GM19452 (cell line): ENCODE results near the gene CTIF.

ENCODE experiments used
- ATAC-seq: cut with Tn5 transposase; IDR thresholded peaks from one replicate; pipeline ENCODE4 v1.9.1; 2021; ENCODE audit not compliant: unreplicated experiment

CTIF gene

DNA sequence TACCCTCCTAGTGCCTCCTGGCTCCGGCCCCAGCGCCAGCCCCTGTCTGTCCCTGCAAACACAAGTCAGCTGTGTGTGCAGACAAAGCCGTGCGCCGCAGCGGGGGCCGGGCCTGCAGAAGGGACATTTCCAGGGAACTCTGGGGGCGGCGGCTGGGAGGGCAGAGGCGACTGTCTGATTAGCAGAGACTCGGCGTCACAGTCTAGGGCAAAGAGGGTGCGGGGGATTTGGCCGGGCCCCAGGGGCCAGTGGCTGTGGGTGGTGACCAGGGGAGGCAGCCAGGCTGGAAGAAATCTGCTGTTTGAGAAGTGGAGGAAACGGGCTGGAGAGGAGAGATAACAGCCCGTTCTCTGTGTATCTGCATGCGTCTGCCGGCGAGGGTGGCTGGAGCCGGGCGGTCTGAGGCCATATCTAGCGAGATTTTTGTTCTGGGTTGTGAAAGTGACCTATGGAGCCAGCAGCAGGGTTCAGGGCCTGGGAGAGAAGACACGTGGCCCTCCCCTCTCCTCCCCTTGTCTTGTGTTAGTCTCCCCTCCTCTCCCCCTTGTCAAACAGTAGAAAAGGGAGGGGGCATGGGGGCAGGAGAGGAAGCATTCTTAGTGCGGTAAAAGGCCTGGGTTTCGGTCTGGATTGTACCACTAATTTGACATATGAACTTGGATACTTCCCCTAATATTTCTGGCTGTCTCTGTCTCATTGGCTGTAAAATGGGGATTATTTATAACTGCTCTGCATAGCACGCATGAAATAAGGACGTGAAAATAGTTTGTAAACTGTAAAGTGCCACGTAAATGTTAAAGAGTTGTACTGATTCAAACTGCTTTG is 242.5 kb downstream of the CTIF start:
- no peak for ATAC-seq

DNA sequence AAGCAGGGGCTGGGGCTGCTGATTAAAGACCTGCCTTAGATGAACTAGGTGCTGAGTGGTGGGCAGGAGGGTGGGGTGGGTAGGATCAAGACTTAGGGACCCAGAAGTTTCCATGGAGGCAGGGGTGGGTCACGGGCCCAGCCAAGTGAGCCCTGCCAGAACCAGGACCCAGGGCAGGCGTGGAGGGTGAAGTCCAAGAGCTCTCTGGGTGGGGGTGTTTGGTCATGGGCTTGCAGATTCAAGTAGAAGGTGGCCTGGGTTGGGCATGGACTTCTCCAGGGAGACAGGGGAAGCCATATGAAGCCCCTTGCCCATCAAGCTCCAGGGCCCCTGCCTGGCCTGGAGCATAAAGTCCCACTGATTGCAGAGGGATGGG is 243.1 kb downstream of the CTIF start:
- ATAC-seq, result no peak

DNA sequence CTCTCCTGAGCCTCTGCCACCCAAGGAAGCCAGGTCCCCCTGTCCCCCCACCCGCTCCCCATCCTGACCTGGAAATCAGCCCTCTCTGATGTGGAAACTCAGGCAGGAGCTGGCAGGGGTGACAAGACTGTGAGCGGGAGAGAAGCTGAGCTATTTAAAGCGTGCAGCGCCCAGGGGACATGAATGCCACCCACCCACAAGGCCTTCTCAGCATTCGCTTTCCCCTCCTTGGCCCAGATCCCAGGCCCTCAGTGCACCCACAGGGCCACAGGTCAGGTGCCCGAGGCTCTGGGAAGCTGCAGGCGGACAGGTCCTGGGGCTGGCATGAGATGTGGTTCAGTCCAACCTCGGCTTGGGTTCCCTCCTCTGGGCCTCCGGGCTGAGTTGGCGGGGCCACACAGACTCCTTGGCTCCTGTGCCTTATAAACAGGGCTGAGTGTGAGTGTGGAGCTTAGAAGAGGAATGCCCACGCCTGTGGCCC is 243.6 kb downstream of the CTIF start:
- no peak for ATAC-seq

DNA sequence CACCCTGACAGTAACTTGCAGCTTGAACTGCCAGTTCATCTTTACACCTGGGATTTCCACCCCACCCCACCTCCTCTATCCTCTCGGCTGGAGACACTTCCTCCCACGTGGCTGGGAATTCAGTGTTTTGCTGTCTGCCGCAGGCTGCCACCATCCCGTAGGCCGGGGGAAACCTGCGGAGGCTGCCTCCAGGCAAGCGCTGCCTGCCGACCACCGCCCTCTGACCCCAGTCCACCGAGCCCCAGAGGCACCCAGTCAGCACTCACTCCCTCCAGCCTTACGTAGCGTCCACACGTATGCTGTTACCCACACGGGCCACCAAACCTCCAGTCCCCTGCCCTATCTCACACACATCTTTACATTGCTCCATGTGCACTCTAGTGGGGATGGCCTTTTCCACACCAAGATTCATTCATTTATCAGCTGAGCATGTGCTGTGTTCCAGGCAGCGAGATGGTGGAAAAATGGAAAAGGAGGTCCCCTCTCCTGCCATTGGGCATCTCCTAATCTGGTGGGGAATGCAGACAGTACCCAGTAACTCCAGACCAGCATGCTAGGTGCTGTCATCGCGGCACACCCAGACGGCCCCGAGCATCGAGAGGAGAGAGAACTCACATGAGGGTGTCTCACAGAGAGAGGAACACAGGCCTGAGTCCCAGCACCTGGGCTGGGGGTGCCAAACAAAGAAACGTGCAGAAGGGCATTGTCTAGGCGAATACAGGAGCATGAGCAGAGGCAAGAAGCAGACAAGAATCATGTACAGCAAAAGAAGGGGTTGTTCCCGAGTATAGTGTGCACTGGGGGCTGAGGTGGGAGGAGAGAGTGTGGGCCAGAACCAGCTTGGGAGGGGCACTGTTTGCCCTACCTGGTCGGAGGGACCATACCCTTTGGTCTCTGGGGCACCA is 245.0 kb downstream of the CTIF start:
- no peak for ATAC-seq

DNA sequence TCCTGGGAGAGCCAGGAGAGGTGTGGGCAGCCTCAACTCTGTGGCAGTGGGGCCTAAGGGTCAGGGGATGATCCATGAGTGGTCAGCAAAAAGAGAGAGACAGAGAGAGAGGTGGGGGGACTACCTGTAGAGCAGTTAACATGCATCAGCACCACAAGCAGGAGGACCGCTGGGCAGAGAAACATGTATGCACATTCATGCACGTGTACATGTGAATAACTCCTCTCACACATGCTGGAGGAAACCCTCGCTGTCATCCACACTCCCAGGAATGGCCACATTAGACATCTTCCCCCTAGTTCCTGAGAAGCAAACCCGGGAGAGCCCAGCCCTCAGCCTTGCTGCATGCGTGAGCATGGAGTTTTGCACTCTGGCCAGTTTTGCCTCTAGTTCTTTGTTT is 245.8 kb downstream of the CTIF start:
- ATAC-seq, result peak; percentile 35

DNA sequence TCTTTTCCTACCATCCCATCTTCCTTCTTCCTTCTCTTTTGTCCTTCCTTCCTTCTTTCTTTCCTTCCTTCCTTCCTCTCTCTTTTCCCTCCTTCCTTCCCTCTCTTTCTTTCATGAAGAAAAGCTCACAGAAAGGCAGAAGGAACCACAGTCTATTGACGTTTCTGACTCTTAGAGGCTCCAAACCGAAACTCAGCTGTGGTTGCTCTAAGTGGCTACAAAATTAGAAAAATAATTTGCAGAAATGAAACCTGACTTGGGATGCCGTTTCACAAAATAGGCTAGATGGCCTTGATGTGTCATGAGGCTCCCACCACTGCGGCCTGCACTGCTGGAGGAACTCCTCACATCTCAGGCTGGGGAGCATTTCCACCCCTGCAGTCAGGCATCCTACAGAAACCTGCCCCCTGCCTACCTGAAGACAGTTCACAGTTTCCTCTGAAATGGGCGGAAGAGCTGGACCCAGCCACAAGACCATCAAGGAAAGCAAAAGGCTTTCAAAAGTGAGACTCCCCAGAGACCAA is 246.3 kb downstream of the CTIF start:
- ATAC-seq, result peak; percentile 92

DNA sequence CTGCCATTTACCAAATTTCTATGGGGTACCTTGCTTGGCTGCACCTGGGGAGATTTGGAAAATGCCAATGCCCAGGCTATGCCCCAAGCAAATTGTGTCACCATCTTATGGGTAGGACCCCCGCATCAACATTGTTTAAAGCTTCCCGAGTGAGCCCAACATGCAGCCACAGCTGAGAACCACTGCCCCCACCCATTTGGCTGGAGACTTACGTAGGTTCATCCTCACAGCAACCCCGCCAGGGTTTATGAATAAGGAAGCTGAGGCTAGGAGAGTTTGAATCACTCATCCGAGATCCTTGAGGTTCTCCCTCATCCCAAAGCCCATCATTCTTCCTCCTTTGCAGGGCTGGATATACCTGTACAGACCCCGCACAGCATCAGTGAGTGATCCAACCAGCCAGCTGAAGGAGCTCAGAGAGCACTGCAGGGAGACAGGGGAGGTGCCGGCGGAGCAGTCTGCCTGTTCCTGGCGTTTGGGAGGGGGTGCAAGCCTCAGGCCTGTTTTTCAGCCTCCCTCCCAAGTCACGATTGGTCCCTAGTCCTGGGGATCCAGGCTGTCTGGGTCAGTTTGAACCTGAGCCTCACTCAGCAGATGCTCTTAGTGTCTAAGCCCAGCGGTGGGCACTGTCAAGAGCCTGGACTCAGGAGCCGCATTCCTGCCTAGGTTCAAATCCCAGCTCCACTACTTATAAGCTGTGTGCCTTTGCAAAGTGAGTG is 247.1 kb downstream of the CTIF start:
- ATAC-seq, result no peak

DNA sequence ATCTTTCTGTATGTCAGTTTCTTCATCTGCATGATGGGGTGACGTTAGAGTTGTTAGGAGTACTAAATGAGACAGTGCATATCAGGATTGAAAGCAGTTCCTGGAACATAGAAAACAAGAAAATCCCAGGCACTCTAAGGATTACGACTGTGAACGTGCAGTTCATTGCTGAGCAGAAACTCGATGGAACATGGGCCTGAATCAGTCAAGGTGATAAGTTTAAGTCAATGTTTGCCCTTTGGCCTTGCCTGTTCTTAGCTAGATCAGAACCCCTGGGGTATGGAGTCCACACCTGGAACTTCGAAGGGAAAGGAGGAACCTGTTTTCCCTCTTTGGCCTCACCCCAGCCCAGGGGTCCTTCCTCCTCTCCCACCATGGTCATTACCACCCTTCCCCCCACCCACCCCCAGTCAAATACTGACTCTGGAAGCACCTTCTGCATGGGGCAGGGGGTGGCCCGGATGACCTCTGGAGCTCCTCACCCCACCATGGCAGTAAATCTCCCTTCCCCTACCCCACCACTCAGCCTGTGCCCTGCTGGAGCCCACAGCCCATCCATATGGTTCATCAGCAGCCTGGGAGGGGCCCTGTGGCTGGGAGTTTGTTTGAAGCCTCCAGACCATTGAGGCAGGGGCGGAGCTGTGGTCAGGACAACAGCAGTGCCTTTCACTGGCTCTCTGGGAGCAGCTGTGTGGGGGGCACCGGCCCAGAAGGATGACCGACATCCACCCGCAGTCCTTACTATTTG is 247.8 kb downstream of the CTIF start:
- ATAC-seq, result no peak

DNA sequence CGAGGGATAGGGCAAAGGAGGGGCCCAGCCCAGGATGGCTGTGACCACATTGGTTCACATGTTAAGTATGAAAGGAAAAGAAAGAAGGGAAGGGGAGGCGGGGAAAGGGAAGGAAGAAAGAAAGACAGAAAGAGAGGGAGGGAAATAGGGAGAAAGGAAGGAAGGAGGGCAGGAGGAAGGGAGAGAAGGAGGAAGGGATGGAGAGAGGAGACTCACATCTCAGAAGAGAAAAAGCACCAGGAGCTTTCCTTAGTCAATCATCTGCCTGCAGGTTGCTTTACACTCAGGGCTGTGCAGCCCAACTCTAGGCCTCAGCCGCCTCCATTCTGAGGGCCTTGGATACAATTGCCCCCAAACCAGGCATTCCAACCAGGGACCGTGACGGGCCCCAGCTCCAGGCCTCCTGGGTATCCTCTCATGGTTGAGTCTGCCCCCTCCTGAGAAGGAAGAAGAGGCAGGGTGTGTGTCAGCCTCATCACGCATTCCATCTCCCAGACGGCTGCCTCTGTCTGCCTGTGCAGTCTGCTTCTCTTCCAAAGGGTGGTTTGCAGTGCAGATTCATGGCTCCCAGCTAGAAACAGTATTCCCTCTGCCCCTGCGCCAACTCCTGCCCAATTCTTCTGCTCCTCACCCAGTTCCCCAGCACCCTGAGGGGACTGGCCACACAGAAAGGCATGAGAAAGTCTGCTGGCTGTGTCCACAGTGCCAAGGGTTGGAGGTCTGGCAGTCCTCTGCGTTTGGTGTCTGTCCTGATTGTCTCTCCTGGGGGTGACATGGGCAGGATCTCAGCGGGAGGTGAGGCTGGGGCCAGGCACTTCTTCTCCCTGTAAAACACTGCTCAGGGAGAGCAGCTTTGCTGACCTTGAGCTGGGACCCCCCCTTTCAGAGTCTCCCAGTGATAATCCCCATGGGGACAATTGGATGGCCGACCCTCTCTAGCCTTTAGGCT is 248.6 kb downstream of the CTIF start:
- no peak for ATAC-seq

DNA sequence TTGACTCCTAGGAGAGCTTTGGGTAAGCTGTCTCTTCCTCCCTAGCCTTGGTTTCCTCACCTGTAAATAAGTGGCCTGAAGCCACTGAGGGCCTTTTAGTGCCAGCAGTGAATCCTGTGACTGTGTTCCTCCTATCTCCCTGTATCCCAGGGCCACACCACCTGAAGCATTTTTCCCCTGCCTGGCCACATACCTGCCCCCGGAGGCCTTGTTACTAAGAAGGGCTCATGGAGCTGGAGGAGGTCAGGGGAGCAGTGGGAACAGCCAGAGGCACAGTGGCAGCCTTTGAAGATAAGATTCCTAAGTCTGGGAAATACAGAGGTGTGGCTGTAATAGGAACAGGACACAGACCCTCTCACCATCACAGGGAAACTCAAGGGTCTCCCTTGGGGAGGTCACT is 249.5 kb downstream of the CTIF start:
- ATAC-seq, result no peak

DNA sequence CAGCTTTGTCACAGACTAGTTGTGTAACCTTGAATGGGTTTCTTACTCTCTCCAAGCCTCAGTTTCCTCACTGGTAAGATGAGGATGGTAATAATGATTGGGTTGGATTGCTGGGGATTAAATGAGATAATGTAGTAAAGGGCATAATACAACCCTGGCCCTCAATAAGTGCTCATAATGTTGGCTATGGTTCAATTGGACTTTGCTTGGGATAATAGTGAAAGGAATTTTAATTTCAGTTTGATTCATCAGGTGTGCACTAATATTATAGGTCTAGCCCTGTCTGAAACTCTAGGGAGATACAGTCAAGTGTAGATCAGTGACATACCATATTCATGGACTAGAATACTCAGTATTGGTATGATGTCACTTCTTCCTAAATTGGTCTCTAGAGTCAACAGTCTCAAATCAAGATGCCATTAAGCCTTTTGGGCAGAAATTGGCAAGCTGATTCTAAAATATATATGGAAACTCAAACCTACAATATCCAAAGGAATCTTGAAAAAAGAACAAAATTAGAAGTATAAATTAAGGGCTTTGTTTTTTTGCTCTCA is 250.5 kb downstream of the CTIF start:
- ATAC-seq, result no peak

DNA sequence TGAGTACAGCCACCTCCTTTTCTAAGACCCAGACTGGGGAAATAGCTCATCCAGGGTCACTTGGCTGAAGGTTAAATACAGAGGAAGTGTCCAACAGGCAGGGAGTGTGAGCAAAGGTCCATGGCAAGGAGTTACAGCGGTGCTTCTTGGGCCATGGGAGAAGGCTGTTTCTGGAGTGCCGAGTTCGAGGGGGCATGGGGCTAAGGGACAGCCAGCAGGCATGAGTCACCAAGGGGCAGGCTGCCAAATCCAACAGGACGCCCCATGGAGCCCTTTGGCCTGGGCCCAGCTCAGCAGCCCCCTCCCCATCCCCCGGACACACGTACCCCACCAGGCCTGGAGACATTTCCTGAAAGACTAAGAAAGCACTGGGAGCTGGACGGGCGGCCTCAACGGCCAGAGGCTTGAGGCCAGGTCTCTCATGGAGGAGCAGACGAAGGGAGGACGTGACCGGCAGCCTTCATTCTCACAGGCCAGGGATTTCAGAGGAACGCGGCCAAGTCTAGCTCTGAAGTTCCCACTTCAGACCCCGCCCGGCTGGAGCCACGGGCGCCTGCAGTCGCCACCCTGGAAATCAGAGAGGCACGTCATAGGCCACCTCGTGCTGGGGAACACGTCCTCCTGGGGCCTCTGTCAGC is 251.5 kb downstream of the CTIF start:
- no peak for ATAC-seq

DNA sequence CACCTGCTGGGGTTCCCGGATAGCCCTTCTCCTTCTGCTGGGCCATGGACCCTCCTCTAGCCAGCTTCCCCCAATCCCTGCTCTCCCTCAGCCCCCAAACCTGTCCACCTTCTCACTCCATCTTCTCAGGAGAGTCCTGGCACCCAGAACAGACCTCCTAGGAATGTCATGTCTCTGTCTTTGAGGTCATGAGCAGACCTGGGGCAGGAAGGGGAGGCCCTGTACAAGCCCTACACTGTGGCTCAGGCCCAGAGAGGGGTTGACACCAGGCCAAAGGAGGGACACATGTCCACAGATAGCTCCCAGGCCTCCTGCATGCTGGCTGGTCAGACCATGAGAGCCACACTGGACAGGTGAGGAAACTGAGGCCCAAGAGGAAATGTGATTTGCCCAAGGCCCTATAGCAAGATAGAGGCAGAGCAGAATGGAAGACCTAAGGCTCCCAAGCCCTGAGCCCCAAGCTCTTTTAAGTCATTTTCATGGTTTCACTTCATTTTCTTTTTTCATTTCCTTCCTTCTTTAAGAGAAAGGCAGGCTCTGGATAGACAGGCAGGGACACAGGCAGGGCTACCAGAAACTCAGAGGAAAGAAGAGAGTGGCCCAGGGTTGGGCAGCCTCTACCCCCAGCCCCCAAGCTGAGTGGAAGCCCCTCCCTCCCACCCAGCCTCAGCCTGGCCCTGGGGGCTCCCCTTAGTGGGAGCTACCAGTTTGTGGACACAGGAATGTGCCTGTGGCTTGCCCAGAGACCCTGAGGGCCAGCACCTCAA is 252.2 kb downstream of the CTIF start:
- no peak for ATAC-seq

DNA sequence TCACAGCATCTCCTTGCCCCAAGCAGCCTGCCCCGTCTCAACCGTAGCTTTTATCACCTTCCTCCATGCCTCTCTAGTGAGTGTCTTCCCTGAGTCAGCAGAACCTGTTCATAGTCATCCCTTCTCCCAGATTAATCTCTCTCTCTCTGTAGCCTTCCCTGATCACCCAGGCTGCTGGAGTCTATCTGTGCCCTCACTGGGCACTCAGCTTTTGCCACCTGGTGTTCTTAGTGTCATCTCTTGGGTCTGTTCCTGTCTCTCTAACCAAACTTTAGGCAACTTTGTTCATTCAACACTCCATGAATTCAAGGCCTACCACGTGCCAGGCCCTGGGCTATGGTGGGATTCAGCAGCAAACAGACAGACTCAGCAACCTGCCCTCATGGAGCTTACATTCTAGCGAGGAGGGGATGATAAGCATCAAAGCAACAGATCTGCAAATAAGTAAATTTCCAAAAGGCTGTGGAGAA is 252.8 kb downstream of the CTIF start:
- no peak for ATAC-seq

DNA sequence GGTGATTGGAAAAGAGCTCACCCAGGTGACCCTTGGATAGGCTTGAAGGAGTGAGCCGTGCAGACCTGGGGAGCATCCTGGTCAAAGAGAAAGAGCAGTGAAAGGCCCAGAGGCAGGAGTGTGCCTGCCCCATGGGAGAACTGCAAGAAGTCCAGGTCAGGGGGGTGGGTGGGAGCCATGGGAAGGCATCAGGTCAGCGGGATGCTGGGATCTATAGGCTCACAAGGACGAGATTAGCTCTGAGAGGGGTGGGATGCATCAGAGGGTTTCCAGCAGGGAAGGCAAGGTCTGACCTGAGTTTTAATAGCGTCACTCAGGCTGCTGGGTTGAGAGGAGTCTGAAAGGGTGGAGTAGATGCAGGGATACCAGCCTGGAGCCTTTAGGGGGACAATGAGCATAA is 253.3 kb downstream of the CTIF start:
- no peak for ATAC-seq

DNA sequence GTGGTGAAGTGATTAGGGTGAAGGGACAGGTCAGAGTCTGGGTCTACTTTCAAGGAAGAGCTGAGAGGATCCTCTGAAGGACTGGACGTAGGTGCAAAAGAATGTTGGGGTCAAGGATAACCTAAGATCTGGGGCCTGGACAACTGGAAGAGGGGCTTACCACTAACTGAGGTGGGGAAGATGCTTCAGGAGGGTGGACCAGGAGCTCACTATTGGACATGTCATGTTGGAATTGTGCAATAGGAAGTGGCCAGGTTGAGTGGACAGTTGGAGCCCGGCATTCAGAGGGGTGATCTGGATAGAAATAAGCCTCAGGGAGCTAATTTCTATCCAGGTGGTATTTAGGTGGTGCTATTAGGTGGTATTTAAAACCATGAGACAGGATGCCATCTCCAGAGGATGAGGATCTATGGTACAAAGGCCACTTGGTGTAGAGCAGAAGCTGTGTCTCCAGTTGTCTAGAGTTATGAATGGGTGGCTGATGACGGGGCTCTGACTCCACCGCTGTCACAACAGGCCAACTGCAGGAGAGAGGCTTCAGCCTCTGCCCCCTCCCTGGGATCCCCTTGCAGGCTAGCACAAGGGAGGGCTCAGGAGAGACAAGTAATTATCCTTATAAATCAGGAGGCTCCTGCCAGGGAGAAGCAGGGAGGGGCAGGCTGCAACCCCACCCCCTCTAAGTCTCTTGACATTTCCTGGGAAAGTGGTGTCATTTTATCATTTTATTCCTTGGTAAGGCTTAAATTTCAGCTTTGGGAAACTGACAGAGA is 254.0 kb downstream of the CTIF start:
- no peak for ATAC-seq
